ENCODE measurements around the gene AKR1C4. TPM values are rescaled to one million over a fixed set of nuclear protein-coding genes. Genes with fewer than 3 reads are reported as not detected.
A peak's percentile ranks its signal among the peaks of the same experiment; 100 is the strongest.

AKR1C4 gene
- total and polyA plus RNA-seq, 2 experiments from 2014 or later: 0.40 to 1.7 TPM

- H3K9me2 ChIP-seq (replicated peaks; ENCODE audit: insufficient read depth): no peaks in the 10 kb centered on the region
- H3K27ac ChIP-seq: no peak overlapping the region
- no peaks in the 10 kb centered on the region for H3K4me1 ChIP-seq (ENCODE audit: insufficient read depth)
- H2AFZ ChIP-seq: no peak overlapping the region
- no peaks in the 10 kb centered on the region for H3K79me2 ChIP-seq
- H3K4me2 ChIP-seq: no peak overlapping the region
- H3K36me3 ChIP-seq (replicated peaks; ENCODE audit: insufficient read depth, low read depth): no peaks in the 10 kb centered on the region
- no peaks in the 10 kb centered on the region for H3K9me3 ChIP-seq (ENCODE audit: low read depth)
- no peaks in the 10 kb centered on the region for H4K20me1 ChIP-seq (ENCODE audit: insufficient read depth, poor library complexity, severe bottlenecking)
- no peak for DNase-seq (ENCODE audit: low spot score)
- no peaks in the 10 kb centered on the region for H3K27me3 ChIP-seq
- H3K4me3 ChIP-seq: no peak overlapping the region
- 63% methylated on average over 2 of the region's 2 CpGs for WGBS (ENCODE audit: low lambda C conversion rate, missing lambda C conversion rate)
- TF ChIP-seq EZH2phosphoT487 (IDR thresholded peaks at IDR 0.05; ENCODE audit: low read depth, severe bottlenecking, unreplicated experiment) (no peak), EZH2 (IDR thresholded peaks at IDR 0.05; ENCODE audit: borderline replicate concordance) (no peak), CTCF (IDR thresholded peaks at IDR 0.05; ENCODE audit: poor library complexity) (no peak)
Measured at GRCh38 chr10:5188358-5188757, 8.3 kb upstream of the AKR1C4 start.

DNA sequence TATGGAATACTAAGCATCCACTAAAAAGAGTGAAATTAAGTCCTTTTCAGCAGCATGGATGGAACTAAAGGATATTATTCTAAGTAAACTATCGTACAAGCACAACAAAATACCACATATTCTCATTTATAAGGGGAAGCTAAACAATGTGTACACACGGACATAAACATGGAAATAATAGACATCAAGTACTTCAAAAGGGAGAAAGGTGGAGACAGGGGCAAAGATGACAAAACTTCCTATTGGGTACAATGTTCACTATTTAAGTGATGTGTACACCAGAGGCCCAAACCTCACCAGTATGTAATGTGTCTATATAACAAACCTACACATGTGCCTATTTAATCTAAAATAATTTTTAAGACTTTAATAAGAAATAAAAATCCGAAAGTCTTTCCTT, 2.2 kb upstream of the AKR1C4 start:
- Histone ChIP-seq H3K9me2 (replicated peaks; ENCODE audit: insufficient read depth) (no peaks in the 10 kb centered on the region), H4K20me1 (ENCODE audit: insufficient read depth, poor library complexity, severe bottlenecking) (no peaks in the 10 kb centered on the region), H3K79me2 (no peaks in the 10 kb centered on the region), H3K4me3 (no peak overlapping the region), H2AFZ (no peak overlapping the region), H3K36me3 (replicated peaks; ENCODE audit: insufficient read depth, low read depth) (no peaks in the 10 kb centered on the region), H3K4me2 (no peak overlapping the region), H3K27me3 (no peaks in the 10 kb centered on the region), H3K4me1 (ENCODE audit: insufficient read depth) (peaks cover 6% of the 10 kb centered on the region), H3K9me3 (ENCODE audit: low read depth) (no peaks in the 10 kb centered on the region), H3K27ac (no peak overlapping the region)
- no peak for DNase-seq (ENCODE audit: low spot score)
- TF ChIP-seq EZH2 (IDR thresholded peaks at IDR 0.05; ENCODE audit: borderline replicate concordance) (no peak), CTCF (IDR thresholded peaks at IDR 0.05; ENCODE audit: poor library complexity) (no peak), EZH2phosphoT487 (IDR thresholded peaks at IDR 0.05; ENCODE audit: low read depth, severe bottlenecking, unreplicated experiment) (no peak)
- WGBS (ENCODE audit: low lambda C conversion rate, missing lambda C conversion rate): 84% methylated on average over 3 of the region's 3 CpGs

- no peak overlapping the region for H3K4me3 ChIP-seq
- H3K36me3 ChIP-seq (replicated peaks; ENCODE audit: insufficient read depth, low read depth): no peaks in the 10 kb centered on the region
- no peaks in the 10 kb centered on the region for H4K20me1 ChIP-seq (ENCODE audit: insufficient read depth, poor library complexity, severe bottlenecking)
- H3K4me2 ChIP-seq: peak overlapping the region; percentile 16
- H3K4me1 ChIP-seq (ENCODE audit: insufficient read depth): peaks cover 6% of the 10 kb centered on the region
- H3K9me3 ChIP-seq (ENCODE audit: low read depth): no peaks in the 10 kb centered on the region
- TF ChIP-seq EZH2 (IDR thresholded peaks at IDR 0.05; ENCODE audit: borderline replicate concordance) (no peak), CTCF (IDR thresholded peaks at IDR 0.05; ENCODE audit: poor library complexity) (peak; percentile 9)
- DNase-seq (ENCODE audit: low spot score): peak; percentile 12
- 75% methylated on average over 6 of the region's 6 CpGs for WGBS (ENCODE audit: low lambda C conversion rate, missing lambda C conversion rate)
- no peak overlapping the region for H2AFZ ChIP-seq
- no peaks in the 10 kb centered on the region for H3K79me2 ChIP-seq
- peak overlapping the region; percentile 85 for H3K27ac ChIP-seq
- H3K27me3 ChIP-seq: no peaks in the 10 kb centered on the region
- no peaks in the 10 kb centered on the region for H3K9me2 ChIP-seq (replicated peaks; ENCODE audit: insufficient read depth)
Measured at GRCh38 chr10:5195727-5196374, 786 bp upstream of the AKR1C4 start.

Measured in hepatocyte (in vitro differentiated cells).